NT2/D1 (cell line): ENCODE results near the gene OSCAR.

ENCODE experiments used
- DNase-seq: peaks from one replicate; pipeline ENCODE4 v3.0.0-alpha.2; 2011; ENCODE audit warnings: low read depth, low spot score
- H3K27me3 ChIP-seq: 2 replicates; pipeline ENCODE4 v1.6.0; 2011; ENCODE audit warnings: mild to moderate bottlenecking; ENCODE audit not compliant: insufficient read length, insufficient read depth
- H3K36me3 ChIP-seq: 2 replicates; pipeline ENCODE4 v1.6.1; 2011; ENCODE audit warnings: mild to moderate bottlenecking, low read length, mixed read lengths; ENCODE audit not compliant: insufficient read depth, insufficient read length
- H3K4me1 ChIP-seq: 2 replicates; pipeline ENCODE4 v1.5.1; 2011; ENCODE audit not compliant: insufficient read depth, insufficient read length
- H3K4me3 ChIP-seq: 2 replicates; pipeline ENCODE4 v1.5.1; 2011; ENCODE audit warnings: low read depth; ENCODE audit not compliant: insufficient read length
- H3K9ac ChIP-seq: 2 replicates; pipeline ENCODE4 v1.6.0; 2011; ENCODE audit warnings: low read depth; ENCODE audit not compliant: insufficient read length
- H3K9me3 ChIP-seq: 2 replicates; pipeline ENCODE4 v1.5.1; 2011; ENCODE audit warnings: mild to moderate bottlenecking, low read length; ENCODE audit not compliant: insufficient read depth
- SUZ12 ChIP-seq: IDR thresholded peaks from 2 replicates; pipeline ENCODE4 v1.6.1; 2011; ENCODE audit not compliant: insufficient read length, insufficient read depth; ENCODE audit errors: extremely low read depth
- YY1 ChIP-seq: IDR thresholded peaks from 2 replicates; pipeline ENCODE4 v1.6.1; 2011; ENCODE audit not compliant: insufficient read length, insufficient read depth
- ZNF274 ChIP-seq: IDR thresholded peaks from 2 replicates; pipeline ENCODE4 v1.6.1; 2011; ENCODE audit warnings: mild to moderate bottlenecking, low read depth, low read length

Gene OSCAR

GRCh38 chr19:54123682-54124081, 23.1 kb upstream of the OSCAR start:
- Histone ChIP-seq H3K9ac (no peak overlapping the region), H3K27me3 (no peaks in the 10 kb centered on the region), H3K9me3 (no peaks in the 10 kb centered on the region), H3K4me3 (no peak overlapping the region), H3K4me1 (no peaks in the 10 kb centered on the region), H3K36me3 (peaks cover 85% of the 10 kb centered on the region)
- DNase-seq = no peak
- TF ChIP-seq ZNF274 = no peak
- TF ChIP-seq SUZ12 = no peak
- TF ChIP-seq YY1 = no peak

GRCh38 chr19:54121259-54121658, 20.7 kb upstream of the OSCAR start:
- TF ChIP-seq ZNF274 = no peak
- no peak for TF ChIP-seq SUZ12
- no peak for TF ChIP-seq YY1
- H3K36me3 ChIP-seq = peaks cover 81% of the 10 kb centered on the region
- H3K4me3 ChIP-seq = no peak overlapping the region
- H3K27me3 ChIP-seq = no peaks in the 10 kb centered on the region
- H3K9ac ChIP-seq = no peak overlapping the region
- no peak for DNase-seq
- no peaks in the 10 kb centered on the region for H3K9me3 ChIP-seq
- no peaks in the 10 kb centered on the region for H3K4me1 ChIP-seq

GRCh38 chr19:54115109-54116063, 14.8 kb upstream of the OSCAR start, which contains the start of the genes PRPF31 and TFPT:
Gene PRPF31 (plus strand): TSS chr19:54115754. CDS start chr19:54118279, 2,525 bp downstream.
Gene TFPT (minus strand): TSS chr19:54115657. CDS start chr19:54115269, 388 bp downstream.
- Histone ChIP-seq H3K4me3 (peak within 1 kb of the TSS; percentile 71), H3K27me3 (no peaks in the 10 kb centered on the region), H3K9me3 (no peaks in the 10 kb centered on the region), H3K4me1 (no peaks in the 10 kb centered on the region), H3K9ac (peak within 1 kb of the TSS; percentile 91), H3K36me3 (peaks cover 50% of the 10 kb centered on the region)
- TF ChIP-seq YY1 = peak; percentile 7
- no peak for TF ChIP-seq ZNF274
- no peak for TF ChIP-seq SUZ12
- DNase-seq = peak; percentile 93

GRCh38 chr19:54114340-54115108, 13.9 kb upstream of the OSCAR start:
- H3K9me3 ChIP-seq = no peaks in the 10 kb centered on the region
- H3K9ac ChIP-seq = peak overlapping the region; percentile 91
- TF ChIP-seq ZNF274 (no peak), YY1 (no peak), SUZ12 (no peak)
- H3K4me1 ChIP-seq = no peaks in the 10 kb centered on the region
- peaks cover 50% of the 10 kb centered on the region for H3K36me3 ChIP-seq
- H3K27me3 ChIP-seq = no peaks in the 10 kb centered on the region
- peak overlapping the region; percentile 71 for H3K4me3 ChIP-seq
- no peak for DNase-seq

GRCh38 chr19:54109651-54110050, 9.0 kb upstream of the OSCAR start:
- Histone ChIP-seq H3K36me3 (peaks cover 75% of the 10 kb centered on the region), H3K9ac (no peak overlapping the region), H3K4me3 (no peak overlapping the region), H3K4me1 (peaks cover 2% of the 10 kb centered on the region), H3K27me3 (no peaks in the 10 kb centered on the region), H3K9me3 (no peaks in the 10 kb centered on the region)
- TF ChIP-seq ZNF274 (no peak), SUZ12 (no peak), YY1 (no peak)
- no peak for DNase-seq

- TF ChIP-seq YY1 (no peak), ZNF274 (no peak), SUZ12 (no peak)
- H3K9ac ChIP-seq = no peak overlapping the region
- H3K36me3 ChIP-seq = peaks cover 73% of the 10 kb centered on the region
- DNase-seq = no peak
- peaks cover 2% of the 10 kb centered on the region for H3K4me1 ChIP-seq
- no peaks in the 10 kb centered on the region for H3K27me3 ChIP-seq
- H3K9me3 ChIP-seq = no peaks in the 10 kb centered on the region
- no peak overlapping the region for H3K4me3 ChIP-seq
Measured at GRCh38 chr19:54108496-54108895, 7.9 kb upstream of the OSCAR start.

GRCh38 chr19:54107876-54108490, 7.4 kb upstream of the OSCAR start:
- Histone ChIP-seq H3K27me3 (no peaks in the 10 kb centered on the region), H3K36me3 (peaks cover 68% of the 10 kb centered on the region), H3K4me3 (no peak overlapping the region), H3K9ac (no peak overlapping the region), H3K9me3 (no peaks in the 10 kb centered on the region), H3K4me1 (peaks cover 2% of the 10 kb centered on the region)
- DNase-seq = no peak
- TF ChIP-seq ZNF274 = no peak
- TF ChIP-seq SUZ12 = no peak
- no peak for TF ChIP-seq YY1
